Suprapubic skin (tissue), 3 donors: ENCODE data around the gene POTEF.
"Not testable (repeated sequence)": the region's sequence is repeated elsewhere in the genome, so short reads cannot be mapped to it uniquely, and the experiment has no call there.

Experiments
- POLR2A ChIP-seq, 2 donors: fragments of 450-650 bp; IDR thresholded peaks; one replicate each; pipeline ENCODE4 v1.6.1; 2017; ENCODE audit warnings: antibody characterized with exemption in 2 of 2, mild to moderate bottlenecking in 2 of 2, moderate library complexity in 2 of 2
- TF ChIP-seq, protein P1 (sequence below), 2 donors: fragments of 200-600 bp in 1 of 2; fragments of 450-650 bp in 1 of 2; sonication (generic) in 1 of 2; IDR thresholded peaks; one replicate each; pipeline ENCODE4 v1.5.1; 2016 to 2019; ENCODE audit warnings: antibody characterized with exemption in 2 of 2, mild to moderate bottlenecking in 1 of 2, moderate library complexity in 1 of 2

DNA sequence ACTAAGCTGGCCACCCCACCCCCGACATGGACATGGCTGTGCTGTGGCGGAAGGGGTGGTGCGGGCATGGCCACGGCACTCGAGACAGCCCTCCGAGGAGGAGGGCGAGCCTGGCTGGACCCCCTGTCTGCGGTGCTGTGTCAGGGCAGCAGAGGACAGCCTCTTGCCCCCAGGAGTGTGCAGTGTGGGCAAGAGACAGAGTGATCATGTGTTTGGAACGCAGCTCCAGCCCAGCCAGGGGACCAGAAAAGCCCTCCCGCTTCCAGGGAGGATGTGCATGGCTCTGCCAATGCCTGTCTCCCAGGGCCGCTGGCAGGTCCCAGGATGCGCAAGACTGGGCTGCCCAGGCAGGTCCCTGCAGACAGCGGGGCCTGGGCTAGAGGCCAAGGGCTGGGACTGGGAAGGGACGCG, 9.8 kb upstream of the POTEF start:
- TF ChIP-seq, protein P1, sequence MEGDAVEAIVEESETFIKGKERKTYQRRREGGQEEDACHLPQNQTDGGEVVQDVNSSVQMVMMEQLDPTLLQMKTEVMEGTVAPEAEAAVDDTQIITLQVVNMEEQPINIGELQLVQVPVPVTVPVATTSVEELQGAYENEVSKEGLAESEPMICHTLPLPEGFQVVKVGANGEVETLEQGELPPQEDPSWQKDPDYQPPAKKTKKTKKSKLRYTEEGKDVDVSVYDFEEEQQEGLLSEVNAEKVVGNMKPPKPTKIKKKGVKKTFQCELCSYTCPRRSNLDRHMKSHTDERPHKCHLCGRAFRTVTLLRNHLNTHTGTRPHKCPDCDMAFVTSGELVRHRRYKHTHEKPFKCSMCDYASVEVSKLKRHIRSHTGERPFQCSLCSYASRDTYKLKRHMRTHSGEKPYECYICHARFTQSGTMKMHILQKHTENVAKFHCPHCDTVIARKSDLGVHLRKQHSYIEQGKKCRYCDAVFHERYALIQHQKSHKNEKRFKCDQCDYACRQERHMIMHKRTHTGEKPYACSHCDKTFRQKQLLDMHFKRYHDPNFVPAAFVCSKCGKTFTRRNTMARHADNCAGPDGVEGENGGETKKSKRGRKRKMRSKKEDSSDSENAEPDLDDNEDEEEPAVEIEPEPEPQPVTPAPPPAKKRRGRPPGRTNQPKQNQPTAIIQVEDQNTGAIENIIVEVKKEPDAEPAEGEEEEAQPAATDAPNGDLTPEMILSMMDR (IDR thresholded peaks at IDR 0.05) = not testable (repeated sequence)
- not testable (repeated sequence) for TF ChIP-seq POLR2A (IDR thresholded peaks at IDR 0.05)
